Osteoblast (primary cell): ENCODE results near the gene TIAM2. TPM values are rescaled to one million over a fixed set of nuclear protein-coding genes. Genes with fewer than 3 reads are reported as not detected.
A peak's percentile ranks its signal among the peaks of the same experiment; 100 is the strongest.

Experiments
- DNase-seq: peaks from one replicate; pipeline ENCODE4 v3.0.0; 2011; ENCODE audit warnings: low spot score, mixed read lengths; ENCODE audit not compliant: insufficient read length; ENCODE audit errors: missing footprints
- H2AFZ ChIP-seq: 2 replicates; pipeline ENCODE4 v1.6.0; 2011; ENCODE audit warnings: mild to moderate bottlenecking, low read length
- H3K27ac ChIP-seq: 2 replicates; pipeline ENCODE4 v1.5.1; 2011; ENCODE audit warnings: mild to moderate bottlenecking, low read depth, low read length, moderate library complexity
- H3K27me3 ChIP-seq: 2 replicates; pipeline ENCODE4 v1.6.0; 2012; ENCODE audit warnings: mild to moderate bottlenecking, control low read depth, inconsistent platforms, low read length, moderate library complexity; ENCODE audit not compliant: insufficient read depth
- H3K36me3 ChIP-seq: 2 replicates; pipeline ENCODE4 v1.5.1; 2011; ENCODE audit warnings: mild to moderate bottlenecking, low read length, control low read depth, moderate library complexity; ENCODE audit not compliant: insufficient read depth
- H3K4me1 ChIP-seq: 2 replicates; pipeline ENCODE4 v1.5.1; 2011; ENCODE audit warnings: mild to moderate bottlenecking, low read length, control low read depth, moderate library complexity; ENCODE audit not compliant: insufficient read depth
- H3K4me2 ChIP-seq: 2 replicates; pipeline ENCODE4 v1.6.0; 2011; ENCODE audit warnings: mild to moderate bottlenecking, low read length; ENCODE audit not compliant: insufficient read depth
- H3K4me3 ChIP-seq: fragments of 200-600 bp; sonication (generic); 3 replicates; pipeline ENCODE4 v1.5.1; 2012; ENCODE audit warnings: mild to moderate bottlenecking, low read length, inconsistent platforms; ENCODE audit not compliant: insufficient read depth
- H3K79me2 ChIP-seq: 2 replicates; pipeline ENCODE4 v1.6.0; 2012; ENCODE audit warnings: mild to moderate bottlenecking, low read length, control low read depth, inconsistent platforms; ENCODE audit not compliant: insufficient read depth
- H3K9me3 ChIP-seq: 2 replicates; pipeline ENCODE4 v1.5.1; 2011; ENCODE audit warnings: low read depth, low read length, control low read depth
- H4K20me1 ChIP-seq: 2 replicates; pipeline ENCODE4 v1.6.0; 2012; ENCODE audit warnings: mild to moderate bottlenecking, low read length, control low read depth; ENCODE audit not compliant: insufficient read depth
- total RNA-seq: library from RNA; depleted of rRNA; stranded (reverse); fragments of >200 nt; gene quantifications from 2 replicates; pipeline ENCODE4 v1.2.3, GENCODE V29; 2012
- TF ChIP-seq, protein P1 (sequence below): IDR thresholded peaks from 2 replicates; pipeline ENCODE4 v1.5.1; 2011; ENCODE audit warnings: mild to moderate bottlenecking, low read depth, low read length, moderate library complexity; ENCODE audit errors: extremely low read depth

TIAM2 gene
- total RNA-seq, 1 donor = 31.8 TPM

GRCh38 chr6:155064303-155064702 lies 69.2 kb downstream of the TIAM2 start:
- no peaks in the 10 kb centered on the region for H3K36me3 ChIP-seq
- H3K4me2 ChIP-seq = no peak overlapping the region
- H3K9me3 ChIP-seq = no peaks in the 10 kb centered on the region
- no peak overlapping the region for H3K27ac ChIP-seq
- no peaks in the 10 kb centered on the region for H3K27me3 ChIP-seq
- H2AFZ ChIP-seq = peak overlapping the region; percentile 45
- no peaks in the 10 kb centered on the region for H4K20me1 ChIP-seq
- DNase-seq = no peak
- TF ChIP-seq, protein P1, sequence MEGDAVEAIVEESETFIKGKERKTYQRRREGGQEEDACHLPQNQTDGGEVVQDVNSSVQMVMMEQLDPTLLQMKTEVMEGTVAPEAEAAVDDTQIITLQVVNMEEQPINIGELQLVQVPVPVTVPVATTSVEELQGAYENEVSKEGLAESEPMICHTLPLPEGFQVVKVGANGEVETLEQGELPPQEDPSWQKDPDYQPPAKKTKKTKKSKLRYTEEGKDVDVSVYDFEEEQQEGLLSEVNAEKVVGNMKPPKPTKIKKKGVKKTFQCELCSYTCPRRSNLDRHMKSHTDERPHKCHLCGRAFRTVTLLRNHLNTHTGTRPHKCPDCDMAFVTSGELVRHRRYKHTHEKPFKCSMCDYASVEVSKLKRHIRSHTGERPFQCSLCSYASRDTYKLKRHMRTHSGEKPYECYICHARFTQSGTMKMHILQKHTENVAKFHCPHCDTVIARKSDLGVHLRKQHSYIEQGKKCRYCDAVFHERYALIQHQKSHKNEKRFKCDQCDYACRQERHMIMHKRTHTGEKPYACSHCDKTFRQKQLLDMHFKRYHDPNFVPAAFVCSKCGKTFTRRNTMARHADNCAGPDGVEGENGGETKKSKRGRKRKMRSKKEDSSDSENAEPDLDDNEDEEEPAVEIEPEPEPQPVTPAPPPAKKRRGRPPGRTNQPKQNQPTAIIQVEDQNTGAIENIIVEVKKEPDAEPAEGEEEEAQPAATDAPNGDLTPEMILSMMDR = no peak
- no peak overlapping the region for H3K4me3 ChIP-seq
- H3K79me2 ChIP-seq = no peaks in the 10 kb centered on the region
- H3K4me1 ChIP-seq = peaks cover 34% of the 10 kb centered on the region

- H3K4me3 ChIP-seq = no peak overlapping the region
- no peaks in the 10 kb centered on the region for H3K27me3 ChIP-seq
- H3K4me1 ChIP-seq = peaks cover 34% of the 10 kb centered on the region
- no peaks in the 10 kb centered on the region for H3K9me3 ChIP-seq
- peak overlapping the region; percentile 66 for H2AFZ ChIP-seq
- H4K20me1 ChIP-seq = no peaks in the 10 kb centered on the region
- peak overlapping the region; percentile 36 for H3K27ac ChIP-seq
- DNase-seq = peak; percentile 71
- TF ChIP-seq, protein P1 = no peak
- H3K4me2 ChIP-seq = peak overlapping the region; percentile 5
- no peaks in the 10 kb centered on the region for H3K79me2 ChIP-seq
- no peaks in the 10 kb centered on the region for H3K36me3 ChIP-seq
These were observed 71.2 kb downstream of the TIAM2 start for GRCh38 chr6:155066361-155066760.

DNA sequence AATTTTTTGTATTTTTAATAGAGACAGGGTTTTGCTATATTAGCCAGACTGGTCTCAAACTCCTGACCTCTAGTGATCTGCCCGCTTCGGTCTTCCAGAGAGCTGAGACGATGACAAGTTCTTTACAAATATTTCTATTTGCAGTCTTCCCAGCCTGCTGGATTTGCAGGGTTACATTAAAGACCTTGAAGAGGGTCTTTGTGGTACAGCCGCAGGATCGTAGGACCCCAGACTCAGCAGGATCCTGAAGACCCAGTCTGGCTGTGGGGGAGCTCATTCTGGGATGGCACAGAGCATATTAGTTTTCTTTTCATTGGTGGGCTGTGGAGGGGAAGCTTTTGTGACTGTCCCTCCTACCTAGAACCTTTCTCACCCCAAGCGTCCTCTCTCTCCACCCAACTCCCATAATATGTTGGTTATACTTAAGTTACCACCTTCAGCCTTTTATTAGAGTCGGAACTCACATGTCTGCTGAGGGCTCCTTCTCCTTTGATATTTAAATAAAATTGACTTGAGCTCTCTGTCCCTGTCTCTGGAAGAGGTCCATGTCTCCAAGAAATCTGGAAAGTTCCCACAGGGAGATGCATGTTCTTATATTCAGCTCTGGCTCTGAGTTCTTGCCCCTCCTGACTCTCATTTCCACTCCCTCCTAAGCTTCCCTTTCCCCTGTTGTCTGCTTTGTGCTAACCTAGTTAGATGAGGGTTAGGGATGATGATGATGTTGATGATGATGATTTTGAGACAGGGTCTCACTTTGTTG lies 72.0 kb downstream of the TIAM2 start:
- H3K27me3 ChIP-seq = no peaks in the 10 kb centered on the region
- H3K4me3 ChIP-seq = no peak overlapping the region
- H3K9me3 ChIP-seq = no peaks in the 10 kb centered on the region
- H3K4me1 ChIP-seq = peaks cover 34% of the 10 kb centered on the region
- DNase-seq = no peak
- no peaks in the 10 kb centered on the region for H3K79me2 ChIP-seq
- no peak overlapping the region for H3K4me2 ChIP-seq
- H4K20me1 ChIP-seq = no peaks in the 10 kb centered on the region
- TF ChIP-seq, protein P1 = no peak
- peak overlapping the region; percentile 8 for H3K27ac ChIP-seq
- H2AFZ ChIP-seq = no peak overlapping the region
- no peaks in the 10 kb centered on the region for H3K36me3 ChIP-seq

DNA sequence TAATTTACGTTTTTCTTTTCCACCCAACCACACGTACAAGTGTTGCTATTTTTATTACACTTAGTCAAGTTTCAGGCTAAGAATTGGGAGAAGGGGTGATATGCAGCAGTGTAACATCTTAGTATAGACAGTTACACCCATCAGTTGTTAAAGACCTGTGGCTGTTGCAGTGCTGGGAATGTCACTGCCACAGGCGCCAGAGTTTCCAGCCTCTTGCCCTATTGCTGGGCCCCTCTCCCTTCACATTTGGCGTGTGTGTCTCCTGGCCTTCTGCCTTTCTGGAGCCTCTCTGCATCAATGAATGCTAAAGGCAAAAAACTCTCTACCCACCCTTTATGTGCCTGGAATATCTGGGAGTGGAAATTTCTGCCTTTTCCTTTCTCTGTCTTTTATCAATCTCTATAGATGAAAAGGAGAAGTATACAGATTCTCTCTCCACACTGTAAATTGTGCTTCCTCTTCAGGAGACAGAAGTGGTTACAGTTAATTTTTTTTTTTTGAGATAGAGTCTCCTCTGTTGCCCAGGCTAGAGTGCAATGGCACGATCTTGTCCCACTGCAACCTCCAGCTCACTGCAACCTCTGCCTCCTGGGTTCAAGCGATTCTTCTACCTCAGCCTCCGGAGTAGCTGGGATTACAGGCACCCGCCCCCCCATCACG lies 73.0 kb downstream of the TIAM2 start:
- Histone ChIP-seq H3K4me2 (no peak overlapping the region), H3K27ac (no peak overlapping the region), H3K36me3 (no peaks in the 10 kb centered on the region), H3K27me3 (no peaks in the 10 kb centered on the region), H3K4me1 (peaks cover 28% of the 10 kb centered on the region), H3K79me2 (no peaks in the 10 kb centered on the region), H3K4me3 (no peak overlapping the region), H2AFZ (no peak overlapping the region), H3K9me3 (no peaks in the 10 kb centered on the region), H4K20me1 (no peaks in the 10 kb centered on the region)
- no peak for DNase-seq
- TF ChIP-seq, protein P1 = no peak
